HG02884 (cell line): ENCODE measurements around the gene SERTAD4.
"Not testable (repeated sequence)": the region's sequence is repeated elsewhere in the genome, so short reads cannot be mapped to it uniquely, and the experiment has no call there.

Experiments
- ATAC-seq: cut with Tn5 transposase; IDR thresholded peaks from one replicate; pipeline ENCODE4 v1.9.1; 2021; ENCODE audit warnings: mild to moderate bottlenecking, moderate library complexity; ENCODE audit not compliant: unreplicated experiment

SERTAD4 gene

GRCh38 chr1:210257698-210258529 lies 25.3 kb downstream of the SERTAD4 start:
- ATAC-seq, result no peak

- no peak for ATAC-seq
Observed at GRCh38 chr1:210259561-210259960, 27.0 kb downstream of the SERTAD4 start.

GRCh38 chr1:210260096-210260495 lies 27.5 kb downstream of the SERTAD4 start:
- ATAC-seq, result no peak

GRCh38 chr1:210262167-210262896 lies 29.7 kb downstream of the SERTAD4 start:
- no peak for ATAC-seq

- ATAC-seq, result no peak
Observed at GRCh38 chr1:210262897-210263272, 30.3 kb downstream of the SERTAD4 start.

GRCh38 chr1:210263963-210264362 lies 31.4 kb downstream of the SERTAD4 start:
- ATAC-seq, result no peak

GRCh38 chr1:210264496-210265380 lies 32.1 kb downstream of the SERTAD4 start:
- ATAC-seq, result no peak

- not testable (repeated sequence) for ATAC-seq
Observed at GRCh38 chr1:210265392-210265955, 32.9 kb downstream of the SERTAD4 start.

- ATAC-seq, result no peak
Observed at GRCh38 chr1:210269981-210270380, 37.4 kb downstream of the SERTAD4 start.

- ATAC-seq, result no peak
Observed at GRCh38 chr1:210272666-210273065, 40.1 kb downstream of the SERTAD4 start.

GRCh38 chr1:210280221-210280620 lies 47.6 kb downstream of the SERTAD4 start:
- ATAC-seq, result no peak

GRCh38 chr1:210288116-210288515 lies 55.5 kb downstream of the SERTAD4 start:
- no peak for ATAC-seq

GRCh38 chr1:210289248-210289647 lies 56.7 kb downstream of the SERTAD4 start:
- ATAC-seq, result no peak

- no peak for ATAC-seq
Observed at GRCh38 chr1:210291081-210291764, 58.6 kb downstream of the SERTAD4 start.

- ATAC-seq, result no peak
Observed at GRCh38 chr1:210291786-210292230, 59.2 kb downstream of the SERTAD4 start.

- peak; percentile 83 for ATAC-seq
Observed at GRCh38 chr1:210292231-210292871, 59.8 kb downstream of the SERTAD4 start.

GRCh38 chr1:210293171-210293607 lies 60.6 kb downstream of the SERTAD4 start:
- no peak for ATAC-seq

- no peak for ATAC-seq
Observed at GRCh38 chr1:210294999-210295745, 62.6 kb downstream of the SERTAD4 start.
